Naive thymus-derived CD8-positive, alpha-beta T cell (primary cell): Measurements from ENCODE around the gene ITGB2. TPM values are rescaled to one million over a fixed set of nuclear protein-coding genes. Genes with fewer than 3 reads are reported as not detected.

Source experiments
- ATAC-seq, 2 donors: fragments of 150-1000 bp; cut with Tn5 transposase in 1 of 2; sonication (Bioruptor Pico), chemical (Tn5 transposase) in 1 of 2; 1 replicate in 1 of 2; 2 replicates in 1 of 2; pipeline ENCODE4 v1.10.0; 2021; ENCODE audit warnings: mild to moderate bottlenecking in 2 of 2, moderate library complexity in 2 of 2
- POLR2A ChIA-PET: fragments of 350-600 bp; sonication (Branson Sonifier 250); formaldehyde crosslinking; loops from one replicate; lab custom pipeline; 2021; ENCODE audit warnings: antibody characterized with exemption; lab: Charles Lee
- DNase-seq, 10 donors: peaks; one replicate each; pipeline versions ENCODE4 v3.0.0 to v3.0.0-alpha.2; 2020 to 2022
- H3K27ac Mint-ChIP-seq, 10 donors: one replicate each; pipeline ENCODE4 v1.8.0; 2020 to 2022; ENCODE audit warnings: mild to moderate bottlenecking in 10 of 10, mixed read lengths in 10 of 10, moderate library complexity in 4 of 10, inconsistent platforms in 1 of 10
- H3K27me3 Mint-ChIP-seq, 5 donors: one replicate each; pipeline ENCODE4 v1.8.0; 2021 to 2022; ENCODE audit warnings: mixed read lengths in 5 of 5
- H3K36me3 Mint-ChIP-seq, 3 donors: one replicate each; pipeline ENCODE4 v1.8.0; 2020 to 2022; ENCODE audit warnings: mixed read lengths in 3 of 3, mild to moderate bottlenecking in 2 of 3, inconsistent platforms in 1 of 3
- H3K4me1 Mint-ChIP-seq, 4 donors: one replicate each; pipeline ENCODE4 v1.8.0; 2021 to 2022; ENCODE audit warnings: mixed read lengths in 4 of 4
- H3K4me3 Mint-ChIP-seq, 10 donors: one replicate each; pipeline ENCODE4 v1.8.0; 2020 to 2022; ENCODE audit warnings: mild to moderate bottlenecking in 10 of 10, mixed read lengths in 10 of 10, moderate library complexity in 6 of 10, inconsistent platforms in 1 of 10
- H3K9me3 Mint-ChIP-seq, 9 donors: one replicate each; pipeline ENCODE4 v1.8.0; 2020 to 2022; ENCODE audit warnings: mixed read lengths in 9 of 9, mild to moderate bottlenecking in 3 of 9, inconsistent platforms in 1 of 9, moderate library complexity in 1 of 9
- polyA plus RNA-seq, 3 donors: library from polyadenylated mRNA; unstranded; fragments of 300-500 nt; fragmentation: Illumina TruSeq; gene quantifications; one replicate each; pipeline ENCODE4 v1.2.3, GENCODE V29; 2021
- total RNA-seq, 8 experiments: library from RNA in 2 of 8; stranded (reverse) in 2 of 8; gene quantifications; one replicate each; pipeline ENCODE4 v1.2.3 and lab custom pipeline; 2021 to 2026

ITGB2 gene
- total and polyA plus RNA-seq, 5 experiments from 2014 or later: 177 to 549 (median 423) TPM

GRCh38 chr21:44960141-44961092 lies 39.7 kb upstream of the ITGB2 start:
- Mint-ChIP-seq H3K9me3 (no peaks in the 10 kb centered on the region), H3K4me1 (peaks cover 19 to 26% (median 21%) of the 10 kb centered on the region in 4 donors), H3K4me3 (no peak overlapping the region), H3K27me3 (no peaks in the 10 kb centered on the region), H3K27ac (peak overlapping the region in 1 of 10 donors; percentile 3), H3K36me3 (peaks cover 0 to 77% (median 14%) of the 10 kb centered on the region in 3 donors)
- DNase-seq (peak in 1 of 10 donors; percentile 52), ATAC-seq (no peak)
- POLR2A ChIA-PET: no interaction called here

- ATAC-seq (no peak), DNase-seq (peak in 1 of 10 donors; percentile 61)
- no peaks in the 10 kb centered on the region for H3K9me3 Mint-ChIP-seq
- H3K4me1 Mint-ChIP-seq: peaks cover 10 to 19% (median 13%) of the 10 kb centered on the region in 4 donors
- peak overlapping the region in 2 of 10 donors; percentile 40 to 45 for H3K27ac Mint-ChIP-seq
- no peak overlapping the region for H3K4me3 Mint-ChIP-seq
- peaks cover 0 to 81% (median 14%) of the 10 kb centered on the region in 3 donors for H3K36me3 Mint-ChIP-seq
- no peaks in the 10 kb centered on the region for H3K27me3 Mint-ChIP-seq
- POLR2A ChIA-PET: no interaction called here
These were observed 38.8 kb upstream of the ITGB2 start for GRCh38 chr21:44959376-44960091.

GRCh38 chr21:44958471-44959191 lies 37.9 kb upstream of the ITGB2 start:
- POLR2A ChIA-PET: no interaction called here
- H3K27me3 Mint-ChIP-seq: no peaks in the 10 kb centered on the region
- H3K36me3 Mint-ChIP-seq: peaks cover 0 to 77% (median 14%) of the 10 kb centered on the region in 3 donors
- peak overlapping the region in 2 of 10 donors; percentile 45 to 53 for H3K27ac Mint-ChIP-seq
- no peaks in the 10 kb centered on the region for H3K9me3 Mint-ChIP-seq
- peak in 1 of 10 donors; percentile 47 for DNase-seq
- H3K4me3 Mint-ChIP-seq: no peak overlapping the region
- H3K4me1 Mint-ChIP-seq: peaks cover 2 to 16% (median 10%) of the 10 kb centered on the region in 4 donors
- ATAC-seq: no peak

- Mint-ChIP-seq H3K36me3 (peaks cover 0 to 70% (median 14%) of the 10 kb centered on the region in 3 donors), H3K27ac (peak overlapping the region in 1 of 10 donors; percentile 25), H3K4me3 (no peak overlapping the region), H3K9me3 (no peaks in the 10 kb centered on the region), H3K27me3 (no peaks in the 10 kb centered on the region), H3K4me1 (peaks cover 0 to 13% (median 9%) of the 10 kb centered on the region in 4 donors)
- POLR2A ChIA-PET: no interaction called here
- ATAC-seq (no peak), DNase-seq (peak in 1 of 10 donors; percentile 51)
These were observed 37.3 kb upstream of the ITGB2 start for GRCh38 chr21:44957901-44958451.

- Mint-ChIP-seq H3K27me3 (no peaks in the 10 kb centered on the region), H3K4me1 (peaks cover 5 to 13% (median 8%) of the 10 kb centered on the region in 4 donors), H3K4me3 (peak overlapping the region in 1 of 10 donors; percentile 52), H3K27ac (peak overlapping the region in 1 of 10 donors; percentile 25), H3K9me3 (no peaks in the 10 kb centered on the region), H3K36me3 (peaks cover 0 to 63% (median 14%) of the 10 kb centered on the region in 3 donors)
- peak in 1 of 10 donors; percentile 50 for DNase-seq
- no peak for ATAC-seq
- POLR2A ChIA-PET: no interaction called here
These were observed 36.5 kb upstream of the ITGB2 start for GRCh38 chr21:44957047-44957831.

GRCh38 chr21:44956356-44957046 lies 35.8 kb upstream of the ITGB2 start:
- POLR2A ChIA-PET: no interaction called here
- Mint-ChIP-seq H3K27me3 (no peaks in the 10 kb centered on the region), H3K4me3 (no peak overlapping the region), H3K4me1 (peaks cover 4 to 13% (median 9%) of the 10 kb centered on the region in 4 donors), H3K27ac (no peak overlapping the region), H3K36me3 (peaks cover 0 to 56% (median 14%) of the 10 kb centered on the region in 3 donors), H3K9me3 (no peaks in the 10 kb centered on the region)
- no peak for ATAC-seq
- peak in 1 of 10 donors; percentile 58 for DNase-seq

- Mint-ChIP-seq H3K4me1 (peaks cover 9 to 18% (median 11%) of the 10 kb centered on the region in 4 donors), H3K4me3 (no peak overlapping the region), H3K27me3 (no peaks in the 10 kb centered on the region), H3K27ac (peak overlapping the region in 2 of 10 donors; percentile 35 to 52), H3K9me3 (no peaks in the 10 kb centered on the region), H3K36me3 (peaks cover 0 to 55% (median 11%) of the 10 kb centered on the region in 3 donors)
- POLR2A ChIA-PET: no interaction called here
- ATAC-seq (no peak), DNase-seq (peak in 1 of 10 donors; percentile 58)
These were observed 35.1 kb upstream of the ITGB2 start for GRCh38 chr21:44955798-44956175.

- Mint-ChIP-seq H3K4me3 (no peak overlapping the region), H3K27ac (peak overlapping the region in 3 of 10 donors; percentile 14 to 52 (median 35)), H3K9me3 (no peaks in the 10 kb centered on the region), H3K27me3 (no peaks in the 10 kb centered on the region), H3K4me1 (peaks cover 9 to 18% (median 11%) of the 10 kb centered on the region in 4 donors), H3K36me3 (peaks cover 0 to 50% (median 7%) of the 10 kb centered on the region in 3 donors)
- ATAC-seq (no peak), DNase-seq (peak in 1 of 10 donors; percentile 28)
- POLR2A ChIA-PET: no interaction called here
These were observed 34.6 kb upstream of the ITGB2 start for GRCh38 chr21:44955141-44955797.

GRCh38 chr21:44954281-44954771 lies 33.6 kb upstream of the ITGB2 start:
- ATAC-seq: no peak
- peaks cover 0 to 44% (median 5%) of the 10 kb centered on the region in 3 donors for H3K36me3 Mint-ChIP-seq
- DNase-seq: peak in 1 of 10 donors; percentile 52
- H3K4me1 Mint-ChIP-seq: peaks cover 14 to 20% (median 17%) of the 10 kb centered on the region in 4 donors
- no peaks in the 10 kb centered on the region for H3K9me3 Mint-ChIP-seq
- H3K27me3 Mint-ChIP-seq: no peaks in the 10 kb centered on the region
- no peak overlapping the region for H3K27ac Mint-ChIP-seq
- H3K4me3 Mint-ChIP-seq: no peak overlapping the region
- POLR2A ChIA-PET: interaction anchor here (0.6 kb wide), 1 partner anchor 11 kb away, joined by 3 read pairs; no protein-coding TSS in a partner anchor

GRCh38 chr21:44953628-44954021 lies 32.9 kb upstream of the ITGB2 start:
- DNase-seq: peak in 1 of 10 donors; percentile 37
- POLR2A ChIA-PET: interaction anchor here (0.6 kb wide), 1 partner anchor 12 kb away, joined by 3 read pairs; no protein-coding TSS in a partner anchor
- H3K27me3 Mint-ChIP-seq: no peaks in the 10 kb centered on the region
- no peak for ATAC-seq
- H3K36me3 Mint-ChIP-seq: peaks cover 0 to 39% (median 3%) of the 10 kb centered on the region in 3 donors
- H3K27ac Mint-ChIP-seq: peak overlapping the region in 3 of 10 donors; percentile 58 to 83 (median 62)
- H3K9me3 Mint-ChIP-seq: no peaks in the 10 kb centered on the region
- H3K4me1 Mint-ChIP-seq: peaks cover 14 to 20% (median 17%) of the 10 kb centered on the region in 4 donors
- no peak overlapping the region for H3K4me3 Mint-ChIP-seq
